SKM-1 (cell line): ENCODE results near the gene RILP.

Source experiments
- DNase-seq: peaks from one replicate; lab custom pipeline; 2025; ENCODE audit not compliant: unreplicated experiment; lab: John Stamatoyannopoulos, UW

Gene RILP

GRCh38 chr17:1605681-1606351, 43.9 kb downstream of the RILP start:
- no peak for DNase-seq

GRCh38 chr17:1604831-1605528, 44.7 kb downstream of the RILP start:
- DNase-seq: no peak

- no peak for DNase-seq
Measured at GRCh38 chr17:1601571-1601970, 48.1 kb downstream of the RILP start.

- no peak for DNase-seq
Measured at GRCh38 chr17:1598399-1599095, 51.1 kb downstream of the RILP start.

- no peak for DNase-seq
Measured at GRCh38 chr17:1597861-1598342, 51.8 kb downstream of the RILP start.
